GM06990 (cell line): ENCODE measurements around the gene IMPG1.

ENCODE experiments used
- DNase-seq: peaks from one replicate; pipeline ENCODE4 v3.0.0-alpha.2; 2011; ENCODE audit not compliant: insufficient read length; ENCODE audit errors: extremely low read depth
- H3K27me3 ChIP-seq: replicated peaks from 2 replicates; pipeline ENCODE4 v1.6.0; 2011; ENCODE audit warnings: low read length; ENCODE audit not compliant: control insufficient read depth, insufficient read depth
- H3K36me3 ChIP-seq: 2 replicates; pipeline ENCODE4 v1.5.1; 2011; ENCODE audit warnings: low read length; ENCODE audit not compliant: control insufficient read depth, insufficient read depth
- H3K4me3 ChIP-seq: replicated peaks from 2 replicates; pipeline ENCODE4 v1.5.1; 2011; ENCODE audit warnings: low read depth, mild to moderate bottlenecking, control low read depth, low read length
- TF ChIP-seq, protein P1 (sequence below): IDR thresholded peaks from 2 replicates; pipeline ENCODE4 v1.5.1; 2011; ENCODE audit warnings: low read length, control low read depth, mild to moderate bottlenecking, inconsistent platforms; ENCODE audit not compliant: insufficient read depth, poor library complexity, severe bottlenecking

The IMPG1 gene

DNA sequence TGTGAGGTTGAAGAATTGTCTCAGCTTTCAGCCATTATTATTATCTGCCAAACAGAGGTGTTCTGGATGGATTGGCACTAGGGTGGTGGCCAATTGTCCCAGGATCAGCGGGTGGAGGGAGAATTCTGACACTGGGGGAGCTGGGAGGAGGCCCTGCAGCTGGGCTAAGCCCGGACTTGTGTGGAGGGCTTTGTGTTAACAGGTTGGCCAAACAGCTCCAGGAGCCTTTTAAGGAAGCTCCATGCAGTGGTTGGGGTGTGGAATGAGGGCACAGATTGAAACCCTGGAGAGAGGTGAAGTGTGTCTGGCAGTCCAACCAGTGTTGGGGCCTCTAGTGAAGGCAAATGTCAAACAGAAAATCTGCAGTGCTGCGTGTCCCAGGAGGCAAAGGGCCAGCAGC lies 135.8 kb downstream of the IMPG1 start:
- DNase-seq: no peak
- Histone ChIP-seq H3K27me3 (no peaks in the 10 kb centered on the region), H3K4me3 (no peak overlapping the region), H3K36me3 (no peaks in the 10 kb centered on the region)
- TF ChIP-seq, protein P1, sequence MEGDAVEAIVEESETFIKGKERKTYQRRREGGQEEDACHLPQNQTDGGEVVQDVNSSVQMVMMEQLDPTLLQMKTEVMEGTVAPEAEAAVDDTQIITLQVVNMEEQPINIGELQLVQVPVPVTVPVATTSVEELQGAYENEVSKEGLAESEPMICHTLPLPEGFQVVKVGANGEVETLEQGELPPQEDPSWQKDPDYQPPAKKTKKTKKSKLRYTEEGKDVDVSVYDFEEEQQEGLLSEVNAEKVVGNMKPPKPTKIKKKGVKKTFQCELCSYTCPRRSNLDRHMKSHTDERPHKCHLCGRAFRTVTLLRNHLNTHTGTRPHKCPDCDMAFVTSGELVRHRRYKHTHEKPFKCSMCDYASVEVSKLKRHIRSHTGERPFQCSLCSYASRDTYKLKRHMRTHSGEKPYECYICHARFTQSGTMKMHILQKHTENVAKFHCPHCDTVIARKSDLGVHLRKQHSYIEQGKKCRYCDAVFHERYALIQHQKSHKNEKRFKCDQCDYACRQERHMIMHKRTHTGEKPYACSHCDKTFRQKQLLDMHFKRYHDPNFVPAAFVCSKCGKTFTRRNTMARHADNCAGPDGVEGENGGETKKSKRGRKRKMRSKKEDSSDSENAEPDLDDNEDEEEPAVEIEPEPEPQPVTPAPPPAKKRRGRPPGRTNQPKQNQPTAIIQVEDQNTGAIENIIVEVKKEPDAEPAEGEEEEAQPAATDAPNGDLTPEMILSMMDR: no peak

DNA sequence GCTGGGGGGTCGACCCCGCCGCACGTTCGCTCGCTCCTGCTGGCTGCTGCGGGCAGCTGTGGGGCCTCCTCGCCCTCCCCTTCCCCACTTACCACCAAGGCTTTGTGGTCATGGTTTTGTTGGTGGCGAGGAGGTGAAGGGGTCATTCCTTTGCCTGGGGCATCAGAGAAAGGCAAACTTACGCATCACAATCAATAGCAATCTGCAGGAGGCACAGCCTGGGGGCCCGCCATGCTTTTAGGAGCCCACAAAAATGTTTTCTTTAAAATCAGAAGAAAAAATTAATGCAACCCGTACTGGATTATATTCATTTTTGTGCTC lies 137.0 kb downstream of the IMPG1 start:
- DNase-seq: no peak
- Histone ChIP-seq H3K27me3 (no peaks in the 10 kb centered on the region), H3K36me3 (no peaks in the 10 kb centered on the region), H3K4me3 (peak overlapping the region; percentile 0; the same call in 1 of the 2 replicates)
- TF ChIP-seq, protein P1: no peak

DNA sequence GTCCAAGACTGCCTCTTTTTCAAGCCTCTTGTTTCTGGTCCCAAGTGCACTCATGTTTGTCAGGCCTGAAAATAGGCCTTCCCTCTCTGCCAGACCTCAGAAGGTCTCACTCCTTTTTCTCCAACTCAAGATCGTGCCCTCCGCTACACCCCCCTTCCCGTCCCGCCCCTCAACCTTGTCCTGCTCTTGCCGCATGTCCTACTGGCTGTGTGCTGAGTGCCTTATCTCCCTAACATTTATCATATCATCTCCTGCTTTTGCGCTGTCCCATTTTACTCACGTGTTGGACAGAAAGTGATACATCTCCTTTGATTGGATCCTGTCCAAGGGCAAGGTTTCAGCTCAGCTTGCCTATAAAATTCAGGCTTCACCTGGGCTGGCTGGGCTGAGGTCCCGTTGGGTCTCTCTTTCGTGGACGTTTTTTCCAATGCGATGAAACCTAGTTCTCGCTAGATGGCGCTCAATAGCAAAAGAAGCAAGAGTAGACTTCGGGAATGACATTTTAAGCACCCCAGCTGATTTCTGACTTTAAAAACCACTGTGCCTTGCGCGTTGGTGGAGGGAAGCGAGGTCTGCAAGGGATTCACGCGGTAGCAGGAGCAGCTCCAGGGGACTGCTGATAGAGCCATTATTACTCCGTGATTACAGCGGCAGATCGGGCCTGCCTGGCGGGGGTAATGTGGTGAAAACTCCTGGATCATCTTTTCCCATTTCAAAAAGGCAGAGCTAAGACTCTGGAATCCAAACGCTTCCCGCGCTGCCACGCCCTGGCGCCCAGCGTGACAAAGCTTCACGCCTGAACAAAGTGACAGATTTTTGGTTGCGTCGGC lies 137.6 kb downstream of the IMPG1 start:
- Histone ChIP-seq H3K27me3 (no peaks in the 10 kb centered on the region), H3K4me3 (peak overlapping the region; percentile 0; the same call in 1 of the 2 replicates), H3K36me3 (no peaks in the 10 kb centered on the region)
- TF ChIP-seq, protein P1: peak; percentile 77
- DNase-seq: peak; percentile 33

- no peak for DNase-seq
- TF ChIP-seq, protein P1: no peak
- H3K27me3 ChIP-seq: no peaks in the 10 kb centered on the region
- H3K4me3 ChIP-seq: no peak overlapping the region
- H3K36me3 ChIP-seq: no peaks in the 10 kb centered on the region
Observed at GRCh38 chr6:75933387-75933975, 139.0 kb downstream of the IMPG1 start.

GRCh38 chr6:75932067-75932466 lies 140.4 kb downstream of the IMPG1 start:
- no peak for DNase-seq
- no peak overlapping the region for H3K4me3 ChIP-seq
- TF ChIP-seq, protein P1: peak; percentile 68
- no peaks in the 10 kb centered on the region for H3K27me3 ChIP-seq
- H3K36me3 ChIP-seq: no peaks in the 10 kb centered on the region
